22Rv1 (cell line): ENCODE measurements around the gene MTOR.
A peak's percentile ranks its signal among the peaks of the same experiment; 100 is the strongest.

Source experiments
- H3K27ac ChIP-seq: fragments of 450-650 bp; 2 replicates; pipeline ENCODE4 v1.5.1; 2017
- ZFX ChIP-seq: fragments of 450-650 bp; IDR thresholded peaks from 2 replicates; pipeline ENCODE4 v1.6.1; 2017; ENCODE audit warnings: antibody characterized with exemption, borderline replicate concordance
- TF ChIP-seq, protein P1 (sequence below): fragments of 450-650 bp; IDR thresholded peaks from 2 replicates; pipeline ENCODE4 v1.5.1; 2017; ENCODE audit warnings: mild to moderate bottlenecking

The MTOR gene

DNA sequence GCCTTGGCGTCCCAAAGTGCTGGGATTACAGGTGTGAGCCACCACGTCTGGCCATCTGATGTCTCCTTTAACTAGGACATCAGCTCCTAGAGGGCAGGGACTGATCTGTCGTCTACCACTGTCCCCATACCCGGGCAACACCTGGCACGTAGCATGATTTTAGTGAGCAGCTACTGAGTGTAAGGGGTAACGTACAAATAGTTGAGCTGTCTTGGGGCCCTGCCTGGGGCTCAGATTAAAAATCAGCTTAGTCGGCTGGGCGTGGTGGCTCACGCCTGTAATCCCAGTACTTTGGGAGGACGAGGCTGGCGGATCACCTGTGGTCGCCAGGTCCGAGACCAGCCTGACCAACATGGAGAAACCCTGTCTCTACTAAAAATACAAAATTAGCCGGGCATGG lies 204.3 kb downstream of the MTOR start:
- TF ChIP-seq, protein P1, sequence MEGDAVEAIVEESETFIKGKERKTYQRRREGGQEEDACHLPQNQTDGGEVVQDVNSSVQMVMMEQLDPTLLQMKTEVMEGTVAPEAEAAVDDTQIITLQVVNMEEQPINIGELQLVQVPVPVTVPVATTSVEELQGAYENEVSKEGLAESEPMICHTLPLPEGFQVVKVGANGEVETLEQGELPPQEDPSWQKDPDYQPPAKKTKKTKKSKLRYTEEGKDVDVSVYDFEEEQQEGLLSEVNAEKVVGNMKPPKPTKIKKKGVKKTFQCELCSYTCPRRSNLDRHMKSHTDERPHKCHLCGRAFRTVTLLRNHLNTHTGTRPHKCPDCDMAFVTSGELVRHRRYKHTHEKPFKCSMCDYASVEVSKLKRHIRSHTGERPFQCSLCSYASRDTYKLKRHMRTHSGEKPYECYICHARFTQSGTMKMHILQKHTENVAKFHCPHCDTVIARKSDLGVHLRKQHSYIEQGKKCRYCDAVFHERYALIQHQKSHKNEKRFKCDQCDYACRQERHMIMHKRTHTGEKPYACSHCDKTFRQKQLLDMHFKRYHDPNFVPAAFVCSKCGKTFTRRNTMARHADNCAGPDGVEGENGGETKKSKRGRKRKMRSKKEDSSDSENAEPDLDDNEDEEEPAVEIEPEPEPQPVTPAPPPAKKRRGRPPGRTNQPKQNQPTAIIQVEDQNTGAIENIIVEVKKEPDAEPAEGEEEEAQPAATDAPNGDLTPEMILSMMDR, result no peak
- TF ChIP-seq ZFX, result no peak
- H3K27ac ChIP-seq, result peak overlapping the region; percentile 78

DNA sequence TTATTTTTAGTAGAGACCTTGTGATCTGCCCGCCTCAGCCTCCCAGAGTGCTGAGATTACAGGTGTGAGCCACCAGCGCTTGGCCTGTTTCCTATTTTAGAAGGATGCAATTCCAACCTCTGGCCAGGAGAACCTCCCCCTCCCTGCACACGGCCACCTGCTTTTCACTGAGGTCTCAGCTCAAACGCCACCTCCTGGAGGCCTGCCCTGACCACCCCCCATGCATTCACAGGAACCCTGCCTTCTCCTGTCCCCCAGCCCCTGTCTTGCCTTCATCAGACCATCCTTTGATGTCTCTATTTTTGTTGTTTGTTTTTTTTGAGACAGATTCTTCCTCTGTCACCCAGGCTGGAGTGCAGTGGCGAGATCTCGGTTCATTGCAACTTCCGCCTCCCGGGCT lies 204.9 kb downstream of the MTOR start:
- H3K27ac ChIP-seq, result no peak overlapping the region
- no peak for TF ChIP-seq ZFX
- TF ChIP-seq, protein P1, result no peak
